GM19239 (cell line): Measurements from ENCODE around the gene NCDN.

Source experiments
- DNase-seq: peaks from one replicate; pipeline ENCODE4 v3.0.0; 2011; ENCODE audit warnings: low spot score; ENCODE audit not compliant: insufficient read length
- FAIRE-seq: peaks from 2 replicates; lab custom pipeline; 2011; peaks lifted over from hg19 to GRCh38; lab: Jason Lieb, UNC

NCDN gene

DNA sequence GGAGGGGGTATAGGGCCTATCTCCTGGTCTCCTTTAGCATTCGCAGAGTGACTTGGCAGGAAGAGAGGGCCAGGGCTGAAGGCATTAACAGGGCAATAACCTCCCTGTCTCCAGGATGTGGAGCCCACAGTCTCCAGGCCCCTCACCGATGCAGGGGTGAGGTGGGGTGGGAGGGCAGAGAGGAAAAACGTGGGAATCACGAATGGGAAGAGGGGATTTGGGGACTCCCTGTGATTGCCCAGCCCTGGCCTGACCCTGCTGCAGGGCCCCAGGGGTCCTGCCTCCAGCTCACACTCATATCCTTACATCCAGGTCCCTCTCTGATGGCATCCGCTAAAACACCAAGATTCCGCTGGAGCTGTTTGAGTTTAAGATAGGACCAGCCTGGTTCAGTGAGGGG, 30.1 kb downstream of the NCDN start:
- no peak for DNase-seq
- no peak for FAIRE-seq

DNA sequence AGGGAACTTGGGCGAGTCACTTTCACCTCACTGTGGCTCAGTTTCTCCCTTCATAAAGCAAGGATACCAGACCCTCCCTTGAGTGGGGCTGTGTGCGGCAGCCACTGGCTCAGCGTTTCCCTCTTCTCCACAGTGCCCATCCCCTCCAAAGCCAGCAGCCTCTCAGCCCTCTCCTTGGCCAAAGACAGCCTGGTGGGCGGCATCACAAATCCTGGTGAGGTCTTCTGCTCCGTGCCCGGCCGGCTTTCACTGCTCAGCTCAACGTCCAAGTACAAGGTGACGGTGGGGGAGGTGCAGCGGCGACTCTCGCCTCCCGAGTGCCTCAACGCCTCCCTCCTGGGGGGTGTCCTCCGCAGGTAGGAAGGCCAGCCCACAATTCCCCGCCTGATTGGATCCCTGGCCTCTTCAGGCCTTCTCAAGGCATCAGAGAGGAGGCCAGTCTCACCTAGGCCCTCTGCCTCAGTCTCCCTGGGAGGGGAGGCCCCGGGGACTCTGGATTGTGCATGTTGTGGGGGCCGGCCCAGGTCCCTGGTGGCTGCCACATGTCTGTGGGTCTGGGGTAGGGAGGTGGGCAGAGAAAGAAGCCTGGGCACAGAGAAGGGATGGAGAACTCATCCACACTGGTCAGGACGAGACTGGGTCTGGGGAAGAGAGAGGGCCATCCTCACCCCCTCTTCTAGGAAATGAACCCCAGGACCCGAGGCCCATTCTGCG, 30.8 kb downstream of the NCDN start:
- FAIRE-seq (no peak), DNase-seq (no peak)

DNA sequence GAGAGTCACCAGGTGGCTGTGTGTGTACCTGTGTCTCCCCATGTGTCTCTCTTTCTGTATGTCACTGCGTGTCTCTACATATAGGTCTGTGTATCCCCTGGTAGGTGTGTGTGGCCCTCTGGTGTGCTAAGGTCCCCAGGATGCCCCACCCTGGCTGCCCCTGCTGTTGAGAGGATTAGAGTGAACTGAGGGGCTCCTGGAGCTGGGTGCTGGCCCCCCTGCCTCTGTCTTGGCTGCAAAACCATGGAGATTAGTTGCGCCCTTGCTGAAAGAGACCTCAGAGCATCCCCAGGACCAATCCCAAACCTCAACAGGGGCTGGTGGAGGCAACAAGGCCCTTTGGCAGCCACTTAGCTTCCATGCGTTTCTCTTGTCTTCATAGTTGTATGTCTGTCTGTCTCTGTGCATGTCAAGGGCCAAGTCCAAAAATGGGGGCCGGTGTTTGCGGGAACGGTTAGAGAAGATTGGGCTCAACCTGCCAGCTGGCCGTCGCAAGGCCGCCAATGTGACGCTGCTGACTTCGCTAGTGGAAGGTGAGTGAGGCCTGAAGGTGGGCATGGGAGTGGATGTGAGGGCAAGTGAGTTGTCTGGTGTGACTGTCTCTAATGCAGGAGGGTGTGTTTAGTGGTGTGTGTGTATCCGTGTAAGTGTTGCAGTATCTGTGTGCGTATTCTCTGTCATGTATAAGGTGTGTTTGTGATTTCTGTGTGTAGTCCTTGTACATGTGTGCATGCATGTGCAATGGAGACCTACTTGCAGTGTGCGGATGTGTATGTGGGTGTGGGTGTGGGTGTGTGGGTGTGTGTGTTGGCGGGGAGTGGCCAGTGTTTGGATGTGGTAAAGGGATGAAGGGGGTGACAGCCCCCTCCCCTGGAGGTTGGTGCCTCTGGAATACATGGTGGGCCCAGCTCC, 32.2 kb downstream of the NCDN start:
- DNase-seq (no peak), FAIRE-seq (no peak)

DNA sequence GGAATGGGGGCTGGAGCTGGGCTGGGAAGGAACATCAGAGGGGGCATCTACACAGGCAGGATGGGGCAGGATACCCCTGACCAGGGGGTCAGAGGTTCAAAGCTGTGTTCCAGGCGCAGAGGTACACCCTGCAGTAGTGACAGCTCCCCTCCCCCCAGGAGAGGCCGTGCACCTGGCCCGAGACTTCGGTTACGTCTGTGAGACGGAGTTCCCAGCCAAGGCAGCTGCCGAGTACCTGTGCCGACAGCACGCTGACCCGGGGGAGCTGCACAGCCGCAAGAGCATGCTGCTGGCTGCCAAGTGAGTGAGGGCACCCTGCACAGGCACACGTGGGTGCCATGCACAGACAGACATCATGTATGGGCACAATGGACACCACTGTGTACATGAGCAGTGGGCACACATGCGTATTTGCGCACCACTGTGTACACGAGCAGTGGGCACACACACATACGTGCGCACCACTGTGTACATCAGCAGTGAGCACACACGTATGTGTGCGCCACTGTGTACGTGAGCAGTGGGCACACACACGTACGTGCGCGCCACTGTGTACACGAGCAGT, 33.0 kb downstream of the NCDN start:
- no peak for DNase-seq
- no peak for FAIRE-seq

DNA sequence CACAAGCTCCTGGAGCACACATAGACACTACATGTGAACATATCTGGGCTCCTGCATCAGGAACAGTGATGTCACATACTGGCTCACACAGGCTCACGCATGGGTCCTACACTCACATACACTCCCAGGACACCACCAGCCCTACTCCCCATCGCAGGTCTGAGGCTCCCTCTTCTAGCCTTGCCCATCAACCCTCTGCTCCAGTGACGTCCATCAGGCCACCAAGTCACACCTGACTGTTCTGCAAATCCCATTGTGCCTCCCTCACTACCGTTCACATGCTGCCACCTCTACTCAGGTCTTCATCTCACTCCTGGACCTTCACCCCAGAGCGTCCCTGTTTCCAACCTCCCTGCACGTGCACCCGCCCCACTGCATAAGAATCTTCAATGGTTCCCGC, 33.6 kb downstream of the NCDN start:
- DNase-seq (no peak), FAIRE-seq (no peak)

DNA sequence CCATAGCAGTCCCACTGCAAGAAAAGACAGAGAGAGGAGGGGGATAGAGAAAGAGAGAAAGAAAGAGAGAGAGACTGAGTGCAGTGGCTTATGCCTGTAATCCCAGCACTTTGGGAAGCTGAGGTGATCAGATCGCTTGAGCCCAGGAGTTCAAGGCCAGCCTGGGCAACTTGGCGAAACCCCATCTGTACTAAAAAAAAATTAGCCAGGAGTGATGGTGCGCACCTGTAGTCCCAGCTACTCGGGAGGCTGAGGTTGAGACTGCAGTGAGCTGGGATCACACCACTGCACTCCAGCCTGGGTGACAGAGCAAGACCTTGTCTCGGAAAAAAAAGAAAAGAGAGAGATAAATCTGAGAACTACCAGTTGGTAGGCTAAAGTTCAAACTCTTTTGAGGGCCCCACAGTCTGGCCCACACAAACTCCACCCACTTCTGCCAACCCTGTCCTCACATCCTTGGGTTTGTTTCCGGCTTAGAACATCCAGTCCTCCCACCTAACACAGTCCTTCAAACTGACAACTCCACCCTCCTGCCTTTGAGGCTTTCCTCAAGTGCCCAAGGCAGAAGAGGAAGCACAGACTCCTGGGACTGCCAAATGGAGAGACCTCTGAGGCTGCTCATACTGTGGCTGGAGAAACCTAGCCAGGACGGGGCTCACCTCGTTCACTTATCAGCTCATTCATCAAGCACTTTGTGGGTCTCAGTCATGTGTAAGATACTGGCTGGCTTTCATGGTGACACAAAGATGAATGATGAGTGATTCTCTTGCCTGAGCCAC, 35.6 kb downstream of the NCDN start:
- DNase-seq (no peak), FAIRE-seq (no peak)

DNA sequence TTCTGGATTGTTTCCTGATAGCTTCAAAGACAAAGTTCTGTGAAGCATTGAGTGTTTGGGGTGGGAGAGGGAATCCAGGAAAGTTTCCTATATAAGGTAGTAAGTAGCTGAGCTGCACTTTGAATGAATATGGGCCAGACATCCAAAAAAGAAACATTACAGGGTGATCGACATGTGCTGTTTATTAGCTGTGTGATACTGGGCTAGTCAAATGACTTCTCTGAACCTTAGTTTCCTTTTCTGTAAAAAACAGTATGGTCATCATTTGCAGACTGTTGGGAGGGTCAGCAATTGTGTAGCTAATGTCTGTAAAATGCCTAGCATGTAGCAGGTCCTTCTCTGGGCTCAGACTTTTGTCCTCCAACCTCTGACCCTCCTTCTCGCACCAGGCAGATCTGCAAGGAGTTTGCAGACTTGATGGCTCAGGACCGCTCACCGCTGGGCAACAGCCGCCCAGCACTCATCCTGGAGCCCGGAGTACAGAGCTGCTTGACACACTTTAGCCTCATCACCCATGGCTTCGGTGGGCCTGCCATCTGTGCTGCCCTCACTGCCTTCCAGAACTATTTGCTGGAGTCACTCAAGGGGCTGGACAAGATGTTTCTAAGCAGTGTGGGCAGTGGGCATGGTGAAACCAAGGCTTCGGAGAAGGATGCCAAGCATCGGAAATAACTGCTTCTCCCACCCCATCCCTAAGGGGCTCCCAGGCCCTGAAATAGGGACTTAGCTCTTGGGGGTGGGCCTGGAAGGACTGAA, 36.6 kb downstream of the NCDN start:
- FAIRE-seq, result no peak

DNA sequence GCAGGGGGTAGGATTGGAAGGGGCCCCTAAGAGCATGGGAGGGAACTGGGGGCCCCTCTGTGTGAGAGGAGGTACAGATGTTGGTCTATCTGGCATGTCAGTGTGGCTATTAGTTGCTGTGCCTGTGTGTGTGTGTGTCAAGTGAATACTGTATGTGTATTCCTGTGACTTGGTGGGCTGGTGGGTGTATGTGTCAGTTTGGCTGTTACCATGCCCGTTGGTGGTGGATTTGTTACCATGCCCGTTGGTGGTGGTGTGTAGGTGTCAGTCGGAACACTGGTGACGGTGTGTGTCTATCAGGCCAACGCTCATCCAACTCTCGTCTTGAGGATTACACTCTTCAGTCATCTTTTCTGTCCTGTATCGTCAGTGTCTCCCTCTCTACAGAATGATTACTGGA, 38.1 kb downstream of the NCDN start:
- FAIRE-seq, result no peak
- no peak for DNase-seq

More for the DNA sequence above, 36.6 kb downstream of the NCDN start:
- DNase-seq, result no peak

DNA sequence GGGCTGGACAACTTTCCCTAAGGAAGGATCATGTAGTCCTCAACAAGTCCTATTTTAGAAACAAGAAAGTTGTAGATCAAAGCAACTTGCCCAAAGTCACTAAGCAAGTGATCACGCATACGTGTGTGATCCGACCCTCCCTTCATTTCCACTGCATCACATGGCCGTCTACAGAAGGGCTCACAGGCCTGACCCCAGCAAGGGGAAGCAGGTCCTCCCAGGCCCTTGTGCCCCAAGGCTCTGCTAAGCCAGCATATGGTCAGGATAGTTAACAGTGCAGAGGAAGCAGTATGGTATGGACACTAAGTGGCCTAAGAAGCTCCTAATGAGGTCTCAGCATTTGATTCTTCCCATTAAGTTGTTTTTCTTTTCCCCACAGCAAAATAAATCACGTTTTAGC, 40.3 kb downstream of the NCDN start:
- no peak for DNase-seq
- FAIRE-seq, result no peak

DNA sequence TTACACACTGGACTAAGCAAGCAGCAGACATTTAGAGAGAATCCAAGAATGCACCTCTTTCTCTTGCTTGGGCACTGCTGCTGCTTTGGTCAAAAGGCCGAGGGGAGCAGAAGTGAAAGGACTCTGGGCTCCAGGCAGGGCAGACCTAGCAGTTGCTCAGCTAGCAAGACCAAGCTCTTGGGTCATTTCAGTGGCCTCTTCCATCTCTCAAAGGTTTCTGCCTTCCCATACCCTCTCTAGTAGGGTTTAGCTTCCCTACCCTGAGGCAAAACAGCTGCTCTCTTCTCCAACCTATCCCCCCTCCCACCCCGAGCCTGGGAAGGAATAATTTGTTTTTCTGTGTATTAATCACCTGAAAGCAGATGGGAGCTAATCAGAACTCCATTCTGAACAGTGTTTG, 41.3 kb downstream of the NCDN start:
- DNase-seq (no peak), FAIRE-seq (no peak)

DNA sequence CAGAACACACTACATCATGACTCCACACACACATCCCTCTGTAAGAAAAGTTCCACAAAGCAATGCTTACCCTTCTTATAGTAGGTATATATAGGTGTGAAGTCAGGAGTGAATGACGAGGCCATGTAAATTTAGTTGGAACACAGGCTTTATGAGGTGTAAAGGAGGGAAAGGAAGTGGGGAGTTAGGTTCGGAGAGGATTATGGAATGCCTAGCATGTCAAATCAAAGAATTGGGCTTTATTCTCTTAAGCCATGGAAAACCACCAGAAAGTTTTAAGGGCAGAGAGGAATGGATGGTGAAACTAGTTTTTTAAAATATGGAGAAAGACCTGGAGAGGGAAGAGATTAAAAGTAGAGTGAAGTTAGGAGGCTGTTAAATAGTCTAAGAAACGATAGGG, 41.8 kb downstream of the NCDN start:
- FAIRE-seq (no peak), DNase-seq (no peak)

DNA sequence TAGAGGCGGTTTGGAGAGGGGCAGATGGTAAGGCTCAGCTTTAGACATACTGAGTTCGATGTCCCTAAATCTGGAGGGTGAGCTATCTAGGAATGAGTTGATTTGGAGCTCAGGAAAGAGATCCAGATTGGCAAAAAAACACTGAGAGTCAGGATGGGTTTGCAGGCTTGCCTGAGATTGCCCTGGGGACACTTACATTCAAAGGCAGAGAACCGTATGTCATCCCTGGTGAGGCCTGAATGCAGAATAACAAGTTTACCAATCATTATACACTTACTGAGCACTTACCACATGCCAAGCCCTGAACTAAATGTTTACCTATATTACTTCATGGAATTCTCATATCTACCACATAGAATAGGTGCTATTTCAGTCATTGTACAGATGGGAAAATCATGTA, 43.0 kb downstream of the NCDN start:
- DNase-seq, result no peak
- FAIRE-seq, result no peak

DNA sequence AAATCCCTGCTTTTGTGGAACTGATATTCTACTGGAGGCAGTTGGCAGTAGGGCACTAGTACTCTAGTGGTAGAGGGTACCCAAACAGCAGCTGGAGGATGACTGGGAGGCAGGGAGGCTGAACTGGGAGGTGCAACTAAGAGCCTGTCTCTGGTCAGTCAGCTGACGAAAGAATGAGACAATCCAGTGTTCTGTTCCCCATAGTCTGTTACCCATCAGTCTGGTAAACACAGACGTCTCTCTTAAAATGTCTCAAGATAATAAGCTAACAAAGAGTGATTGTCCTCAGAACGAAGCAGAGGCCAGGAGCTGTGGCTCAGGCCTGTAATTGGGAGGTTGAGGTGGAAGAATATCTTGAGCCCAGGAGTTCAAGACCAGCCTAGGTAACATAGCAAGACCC, 45.9 kb downstream of the NCDN start:
- FAIRE-seq, result no peak
- no peak for DNase-seq

DNA sequence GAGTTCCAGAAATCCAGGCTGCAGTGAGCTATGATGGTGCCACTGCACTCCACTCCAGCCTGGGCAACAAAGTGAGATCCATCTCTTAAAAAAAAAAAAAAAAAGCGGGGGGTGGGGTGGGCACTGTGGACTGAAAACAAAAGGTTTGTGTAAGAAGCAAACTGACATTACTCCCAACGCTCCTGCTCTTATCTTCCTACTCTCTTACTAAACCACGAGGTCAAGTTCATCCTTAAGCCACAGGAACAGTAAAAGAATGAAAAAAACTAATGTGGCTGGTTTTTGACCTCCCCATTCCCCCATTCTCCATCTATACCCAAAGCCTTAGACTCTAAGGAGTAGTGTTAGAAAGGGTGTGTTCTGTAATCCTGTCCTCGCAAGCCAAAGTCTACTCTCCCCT, 46.3 kb downstream of the NCDN start:
- FAIRE-seq, result no peak

DNA sequence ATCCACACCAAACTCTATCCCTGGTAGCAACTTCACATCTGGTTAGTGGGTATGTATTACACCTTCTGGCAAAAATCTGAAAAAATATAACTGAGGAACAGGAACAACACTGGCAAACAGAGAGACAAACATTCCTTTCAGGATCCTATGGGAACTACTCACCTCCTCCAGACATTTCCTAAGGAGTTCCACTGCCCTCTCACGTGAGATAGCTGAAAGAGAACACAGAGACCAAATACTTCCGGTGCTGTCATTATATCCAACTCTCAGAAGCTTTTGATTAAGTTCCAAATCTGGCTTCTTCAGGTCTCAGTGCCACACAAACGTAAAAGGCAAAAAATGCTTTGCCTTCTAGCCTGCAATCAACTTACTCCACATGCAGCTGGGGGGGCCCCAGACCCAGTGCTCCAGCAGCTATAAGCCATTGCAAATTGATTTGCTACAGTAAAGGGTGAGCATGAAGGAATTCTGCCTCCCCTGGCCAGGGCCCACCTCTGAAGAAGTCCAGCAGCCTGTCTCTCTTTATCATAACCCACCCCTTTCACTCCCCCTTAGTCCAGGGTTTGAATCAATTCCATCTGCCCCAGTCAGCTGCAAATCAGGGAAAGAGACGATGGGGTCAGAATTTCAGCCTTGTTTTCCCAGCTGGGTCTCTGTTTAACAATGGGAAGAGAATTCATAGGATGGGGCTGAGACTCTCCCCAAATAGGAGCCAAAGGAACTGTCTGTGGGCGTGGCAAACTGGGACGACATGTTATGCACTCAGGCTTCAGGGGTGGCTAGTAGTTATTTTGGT, 47.7 kb downstream of the NCDN start:
- no peak for DNase-seq
- no peak for FAIRE-seq

More for the DNA sequence above, 46.3 kb downstream of the NCDN start:
- no peak for DNase-seq

DNA sequence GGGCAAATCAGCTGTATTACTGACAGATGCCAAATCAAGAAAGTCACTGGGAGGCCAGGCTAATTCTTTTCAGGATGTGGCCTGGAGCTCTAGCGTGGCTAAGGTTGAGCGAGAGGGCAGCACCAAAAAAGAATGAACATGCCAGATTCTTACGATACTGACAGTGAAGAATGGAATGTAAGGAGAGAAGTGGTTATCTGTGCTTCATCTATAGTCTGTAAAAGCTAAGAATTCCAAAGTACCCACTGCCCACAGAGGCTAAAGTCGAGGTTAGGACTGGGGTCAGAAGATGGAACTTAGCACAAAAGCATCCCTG, 48.2 kb downstream of the NCDN start:
- FAIRE-seq (no peak), DNase-seq (no peak)

DNA sequence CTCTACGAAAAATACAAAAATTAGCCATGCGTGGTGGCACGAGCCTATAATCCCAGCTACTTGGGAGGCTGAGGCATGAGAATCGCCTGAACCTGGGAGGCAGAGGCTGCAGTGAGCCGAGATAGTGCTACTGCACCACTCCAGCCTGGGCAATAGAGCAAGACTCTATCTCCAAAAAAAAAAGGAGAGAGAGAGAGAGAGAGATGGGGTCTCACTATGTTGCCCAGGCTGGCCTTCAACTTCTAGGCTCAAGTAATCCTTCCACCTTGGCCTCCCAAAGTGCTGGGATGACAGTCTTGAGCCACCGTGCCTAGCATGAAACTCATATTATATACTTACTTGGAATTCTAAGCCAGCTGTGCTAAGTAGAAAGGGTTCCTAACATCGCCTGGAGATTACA, 54.1 kb downstream of the NCDN start:
- DNase-seq (no peak), FAIRE-seq (no peak)

DNA sequence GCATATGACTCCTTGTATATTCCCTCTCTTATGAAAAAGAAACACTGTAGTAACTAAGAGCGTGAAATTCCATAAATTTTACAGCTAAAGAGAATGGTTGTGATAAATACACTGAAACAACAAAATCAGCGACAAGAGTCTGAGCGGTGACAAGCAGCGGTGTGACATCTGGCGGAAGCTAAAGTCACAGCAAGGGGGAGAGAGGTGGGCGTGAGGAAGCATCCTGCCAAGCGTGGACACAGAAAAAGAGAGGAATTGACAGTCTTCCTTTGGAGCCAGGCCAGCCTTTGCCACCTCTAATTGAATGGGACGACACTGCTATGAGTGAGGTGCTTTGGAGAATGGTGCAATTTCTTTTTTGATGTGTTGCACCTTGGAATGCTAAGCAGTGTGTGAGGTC, 57.8 kb downstream of the NCDN start:
- DNase-seq (no peak), FAIRE-seq (no peak)
